ENCODE measurements around the gene PCBP3.
"Not testable (repeated sequence)": the region's sequence is repeated elsewhere in the genome, so short reads cannot be mapped to it uniquely, and the experiment has no call there.

The PCBP3 gene

DNA sequence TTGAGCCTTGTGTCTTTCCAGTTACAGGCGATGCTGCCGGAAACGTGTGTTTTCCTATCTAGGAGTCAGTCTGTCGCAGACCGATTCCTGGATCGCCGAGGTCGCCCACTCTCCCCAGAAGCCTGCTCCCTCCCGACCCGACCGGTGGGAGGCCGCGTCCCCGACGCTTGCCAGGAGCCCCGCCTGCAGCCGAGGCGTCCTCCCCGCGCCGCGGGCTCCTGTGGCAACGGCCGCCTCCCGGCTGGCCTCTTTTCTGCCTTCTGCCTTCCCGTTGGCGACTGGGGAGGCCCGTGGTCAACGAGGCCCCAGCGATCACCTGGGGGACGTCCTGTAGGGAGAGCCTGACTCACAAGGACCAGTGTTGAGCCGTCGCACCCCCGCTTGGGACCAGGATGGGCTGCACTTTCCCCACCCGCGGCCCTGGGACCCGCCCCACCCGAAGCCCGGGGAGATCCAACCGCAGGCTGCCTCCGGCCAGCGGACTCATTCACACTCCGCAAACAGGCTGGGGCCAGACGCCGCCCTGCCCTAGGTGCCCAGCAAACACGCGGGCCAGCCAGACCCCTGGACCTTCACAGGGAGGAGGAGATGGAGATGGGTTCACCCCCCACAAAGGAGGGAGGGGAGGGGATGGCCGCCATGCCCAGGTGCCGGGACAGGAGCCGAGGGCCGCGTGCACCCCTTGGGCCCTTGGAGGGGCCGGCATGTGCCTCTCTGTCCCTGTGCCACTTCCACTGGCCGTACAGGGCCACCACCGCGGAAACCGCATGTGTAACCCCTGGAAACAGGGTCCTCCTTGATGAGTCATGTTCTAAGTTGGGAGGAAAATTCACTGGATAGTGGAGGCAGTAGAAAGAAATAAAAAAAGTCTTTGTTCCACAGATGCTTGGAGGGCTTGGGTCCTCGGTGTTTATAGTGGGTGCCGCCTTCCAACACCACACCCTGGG lies 330.8 kb downstream of the PCBP3 start:
- DNase-seq (ENCODE audit: low read depth in 2 of 3, low spot score in 1 of 3) = no peak

DNA sequence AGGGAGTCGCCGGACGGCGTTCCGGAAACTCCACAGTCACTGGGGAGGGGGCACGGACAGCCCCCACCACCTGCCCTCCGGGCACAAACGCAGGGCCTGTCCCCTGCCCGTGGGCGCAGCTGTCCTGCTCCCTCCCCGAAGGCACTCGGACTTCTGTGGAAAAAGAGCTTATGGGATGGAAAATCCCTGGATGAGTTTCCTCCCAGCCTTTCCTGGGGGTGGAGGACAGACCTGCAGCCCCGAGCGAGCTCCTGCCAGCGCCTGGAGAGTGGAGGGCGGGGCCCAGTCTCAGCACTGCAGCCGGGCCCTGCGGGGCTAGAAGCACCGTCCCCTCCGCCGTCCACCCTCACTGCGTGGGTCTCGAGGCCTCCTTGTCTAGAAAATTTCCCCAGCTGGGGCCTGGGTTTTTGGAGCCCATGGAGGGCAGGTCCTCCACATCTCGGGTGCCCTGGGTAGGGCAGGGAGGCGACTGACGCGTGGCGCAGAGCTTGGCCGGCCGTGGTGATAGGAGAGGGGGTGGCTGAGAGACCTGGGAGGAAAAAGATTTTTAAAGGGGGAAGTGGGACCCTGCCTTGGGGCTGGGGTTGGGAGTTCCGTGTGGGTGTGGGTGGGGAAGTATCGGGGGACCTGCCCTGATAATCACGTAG lies 331.6 kb downstream of the PCBP3 start:
- DNase-seq (ENCODE audit: low read depth in 2 of 3, low spot score in 1 of 3) = no peak

DNA sequence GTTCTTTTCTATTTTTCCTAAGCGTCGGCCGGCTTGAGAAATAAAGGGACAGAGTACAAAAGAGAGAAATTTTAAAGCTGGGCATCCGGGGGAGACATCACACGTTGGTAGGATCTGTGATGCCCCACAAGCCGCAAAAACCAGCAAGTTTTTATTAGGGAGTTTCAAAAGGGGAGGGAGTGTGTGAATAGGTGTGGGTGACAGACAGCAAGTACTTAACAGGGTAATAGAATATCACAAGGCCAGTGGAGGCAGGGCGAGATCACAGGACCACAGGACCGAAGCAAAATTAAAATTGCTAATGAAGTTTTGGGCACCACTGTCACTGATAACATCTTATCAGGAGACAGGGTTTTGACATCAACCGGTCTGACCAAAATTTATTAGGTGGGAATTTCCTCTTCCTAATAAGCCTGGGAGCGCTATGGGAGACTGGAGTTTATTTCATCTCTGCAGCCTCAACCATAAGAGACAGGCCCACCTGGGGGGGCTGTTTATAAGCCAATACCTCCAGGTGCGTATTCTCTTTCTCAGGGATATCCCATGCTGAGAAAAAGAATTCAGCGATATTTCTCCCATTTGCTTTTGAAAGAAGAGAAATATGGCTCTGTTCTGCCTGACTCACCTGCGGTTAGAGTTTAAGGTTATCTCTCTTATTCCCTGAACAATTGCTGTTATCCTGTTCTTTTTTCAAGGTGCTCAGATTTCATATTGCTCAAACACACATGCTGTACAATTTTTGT lies 332.3 kb downstream of the PCBP3 start:
- DNase-seq (ENCODE audit: low read depth in 2 of 3, low spot score in 1 of 3) = not testable (repeated sequence)

DNA sequence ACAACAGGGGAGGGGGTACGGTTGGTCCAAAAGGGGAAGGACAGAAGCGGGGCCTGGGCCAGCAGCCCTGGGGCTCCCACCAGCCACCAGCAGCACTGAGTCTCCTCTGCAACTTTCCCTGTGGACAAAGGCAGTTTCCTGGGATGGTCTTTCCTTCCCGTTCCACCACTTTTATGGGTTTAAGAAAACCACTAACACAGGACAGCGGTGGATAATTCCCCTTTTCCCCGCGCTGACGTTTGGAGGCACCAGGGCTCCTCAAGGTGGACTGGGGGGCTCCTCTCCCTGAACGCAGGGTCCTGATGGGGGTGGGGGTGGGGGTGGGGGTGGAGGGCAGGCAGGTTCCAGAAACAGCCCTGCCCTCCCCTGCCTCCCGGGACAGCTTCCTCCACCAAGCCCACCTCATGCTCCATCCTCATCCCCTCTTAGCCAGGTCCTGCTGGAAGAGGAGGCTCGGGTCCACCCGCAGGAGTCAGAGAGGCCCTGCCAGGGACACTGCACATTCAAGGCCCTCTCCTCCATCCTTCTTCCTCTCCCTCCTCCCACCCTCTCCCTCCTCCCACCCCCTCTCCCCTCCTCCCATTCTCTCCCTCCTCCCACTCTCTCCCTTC lies 333.3 kb downstream of the PCBP3 start:
- no peak for DNase-seq (ENCODE audit: low read depth in 2 of 3, low spot score in 1 of 3)

DNA sequence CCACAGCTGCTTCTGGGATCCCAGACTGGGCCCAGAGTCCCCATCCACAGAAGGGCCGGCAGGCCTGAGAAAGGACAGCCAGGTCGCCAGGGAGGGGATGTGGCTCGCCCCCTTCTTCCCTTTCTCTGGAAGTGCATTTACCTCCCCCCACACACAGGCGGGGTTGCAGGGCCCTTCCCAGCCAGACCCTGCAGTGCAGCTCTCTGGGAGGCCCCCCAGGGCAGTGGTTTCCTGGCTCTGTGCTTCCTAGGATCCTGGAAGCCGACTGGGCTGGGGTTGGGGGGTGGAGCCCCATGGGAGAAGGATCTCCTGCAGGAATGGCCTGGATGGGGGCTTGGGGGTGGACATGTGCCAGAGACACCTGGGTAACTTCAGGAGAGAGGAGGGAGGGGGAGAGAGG lies 333.9 kb downstream of the PCBP3 start:
- DNase-seq (ENCODE audit: low read depth in 2 of 3, low spot score in 1 of 3) = no peak

DNA sequence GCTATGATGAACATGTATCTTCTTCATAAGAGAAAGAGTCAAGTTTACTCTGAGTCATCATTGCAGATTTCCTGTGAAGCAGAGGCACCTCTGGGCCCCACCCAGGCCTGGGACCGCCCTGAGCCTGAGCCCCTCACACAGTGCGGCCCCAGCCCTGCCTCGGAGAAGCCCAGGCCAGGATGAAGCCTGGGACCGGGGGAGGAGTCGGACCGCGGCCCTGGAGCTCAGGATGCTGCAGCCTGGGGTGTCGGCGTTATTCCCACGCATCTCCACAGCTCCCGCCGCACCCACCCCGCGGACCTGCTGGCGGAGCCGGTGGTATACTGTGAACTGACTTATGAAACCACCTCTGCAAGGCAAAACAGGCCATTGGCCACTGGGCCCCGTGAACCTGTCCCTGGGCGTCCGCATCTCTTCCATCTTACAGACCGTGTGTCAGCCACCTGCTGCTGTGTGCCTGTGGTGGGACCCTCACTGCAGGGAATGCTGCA lies 335.7 kb downstream of the PCBP3 start:
- no peak for DNase-seq (ENCODE audit: low read depth in 2 of 3, low spot score in 1 of 3)

DNA sequence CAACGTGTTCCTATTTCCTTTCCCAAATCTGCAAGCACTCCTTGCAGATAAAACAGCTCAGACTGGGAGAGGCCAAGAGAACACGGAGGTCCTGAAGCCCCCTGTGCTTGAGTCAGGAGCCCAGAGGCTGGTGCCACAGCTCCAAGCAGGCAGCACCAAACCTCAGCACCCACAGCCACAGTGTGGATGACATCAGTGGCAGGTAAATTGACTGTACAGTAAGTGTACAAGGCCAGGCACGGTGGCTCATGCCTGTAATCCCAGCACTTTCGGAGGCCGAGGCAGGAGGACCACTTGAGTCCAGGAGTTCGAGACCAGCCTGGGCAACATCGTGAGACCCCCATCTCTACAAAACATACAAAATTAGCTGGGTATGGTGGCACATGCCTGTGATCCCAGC lies 336.1 kb downstream of the PCBP3 start:
- DNase-seq (ENCODE audit: low read depth in 2 of 3, low spot score in 1 of 3) = no peak

DNA sequence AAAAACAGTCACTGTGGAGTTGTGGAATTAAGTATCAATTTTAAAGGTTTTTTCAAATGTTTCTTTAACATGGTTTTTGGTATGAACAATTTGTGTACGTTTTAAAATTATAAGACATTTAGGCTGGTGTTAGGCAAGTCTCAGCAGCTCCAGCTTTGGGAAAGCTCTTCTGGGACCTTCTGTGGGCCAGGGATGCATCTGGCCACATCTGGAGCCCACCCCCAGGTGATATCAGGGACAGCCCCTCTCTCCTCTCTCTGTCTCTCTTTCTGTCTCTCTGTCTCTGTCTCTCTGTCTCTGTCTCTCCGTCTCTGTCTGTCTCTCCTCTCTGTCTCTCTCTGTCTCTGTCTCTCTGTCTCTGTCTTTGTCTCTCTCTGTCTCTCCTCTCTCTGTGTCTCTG lies 336.7 kb downstream of the PCBP3 start:
- no peak for DNase-seq (ENCODE audit: low read depth in 2 of 3, low spot score in 1 of 3)

DNA sequence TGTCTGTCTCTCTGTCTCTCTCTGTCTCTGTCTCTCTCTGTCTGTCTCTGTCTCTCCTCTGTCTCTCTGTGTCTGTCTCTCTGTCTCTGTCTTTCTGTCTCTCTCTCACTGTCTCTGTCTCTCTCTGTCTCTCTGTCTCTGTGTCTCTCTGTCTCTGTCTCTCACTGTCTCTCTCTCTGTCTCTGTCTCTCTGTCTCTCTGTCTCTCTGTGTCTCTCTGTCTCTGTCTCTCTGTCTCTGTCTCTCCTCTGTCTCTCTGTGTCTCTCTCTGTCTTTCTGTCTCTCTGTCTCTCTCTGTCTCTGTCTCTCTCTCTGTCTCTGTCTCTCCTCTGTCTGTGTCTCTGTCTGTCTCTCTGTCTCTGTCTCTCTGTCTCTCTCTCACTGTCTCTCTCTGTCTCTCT lies 337.2 kb downstream of the PCBP3 start:
- no peak for DNase-seq (ENCODE audit: low read depth in 2 of 3, low spot score in 1 of 3)

DNA sequence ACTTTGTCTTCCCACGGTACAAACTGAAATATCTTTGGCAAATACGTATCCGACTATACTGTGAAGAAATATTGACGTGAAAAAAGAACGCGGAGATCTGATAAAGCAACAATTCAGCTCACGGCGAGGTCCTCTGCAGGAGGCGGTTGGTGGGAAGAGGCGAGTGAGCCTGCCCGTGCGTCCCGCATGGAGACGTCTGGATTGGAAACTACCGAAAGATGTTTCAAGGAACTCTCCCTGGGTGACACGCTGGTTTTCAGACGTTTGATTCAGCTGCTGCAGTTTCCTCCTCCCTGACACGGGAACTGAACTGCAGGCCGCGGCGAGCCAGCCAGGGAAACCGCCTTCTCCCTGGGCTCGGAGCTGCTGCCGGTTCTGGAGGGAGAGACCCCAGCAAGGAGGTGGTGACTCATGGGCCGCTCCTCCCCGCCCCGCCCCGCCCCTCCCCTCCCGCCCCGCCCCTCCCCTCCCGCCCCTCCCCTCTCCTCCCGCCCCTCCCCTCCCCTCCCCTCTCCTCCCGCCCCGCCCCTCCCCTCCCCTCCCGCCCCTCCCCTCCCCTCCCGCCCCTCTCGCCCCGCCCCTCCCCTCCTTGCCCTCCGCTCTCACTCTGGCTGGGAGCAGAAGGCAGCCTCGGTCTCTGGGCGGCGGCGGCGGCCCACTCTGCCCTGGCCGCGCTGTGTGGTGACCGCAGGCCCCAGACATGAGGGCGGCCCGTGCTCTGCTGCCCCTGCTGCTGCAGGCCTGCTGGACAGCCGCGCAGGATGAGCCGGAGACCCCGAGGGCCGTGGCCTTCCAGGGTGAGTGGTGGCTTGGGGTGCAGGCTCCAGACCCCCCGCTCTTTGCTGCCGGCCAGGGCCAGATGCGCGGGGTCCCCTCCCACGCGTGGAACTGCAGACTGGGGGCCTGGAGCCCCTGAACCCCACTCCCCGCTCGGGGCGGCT lies 337.9 kb downstream of the PCBP3 start, which contains the start of gene COL6A1:
TSS of gene COL6A1 (plus strand) at position 620 of the 941 bp plus-strand sequence. CDS start at position 701, 81 bp downstream.
- DNase-seq (ENCODE audit: low read depth in 2 of 3, low spot score in 1 of 3) = peak in 2 of 3 donors; percentile 24 to 26

DNA sequence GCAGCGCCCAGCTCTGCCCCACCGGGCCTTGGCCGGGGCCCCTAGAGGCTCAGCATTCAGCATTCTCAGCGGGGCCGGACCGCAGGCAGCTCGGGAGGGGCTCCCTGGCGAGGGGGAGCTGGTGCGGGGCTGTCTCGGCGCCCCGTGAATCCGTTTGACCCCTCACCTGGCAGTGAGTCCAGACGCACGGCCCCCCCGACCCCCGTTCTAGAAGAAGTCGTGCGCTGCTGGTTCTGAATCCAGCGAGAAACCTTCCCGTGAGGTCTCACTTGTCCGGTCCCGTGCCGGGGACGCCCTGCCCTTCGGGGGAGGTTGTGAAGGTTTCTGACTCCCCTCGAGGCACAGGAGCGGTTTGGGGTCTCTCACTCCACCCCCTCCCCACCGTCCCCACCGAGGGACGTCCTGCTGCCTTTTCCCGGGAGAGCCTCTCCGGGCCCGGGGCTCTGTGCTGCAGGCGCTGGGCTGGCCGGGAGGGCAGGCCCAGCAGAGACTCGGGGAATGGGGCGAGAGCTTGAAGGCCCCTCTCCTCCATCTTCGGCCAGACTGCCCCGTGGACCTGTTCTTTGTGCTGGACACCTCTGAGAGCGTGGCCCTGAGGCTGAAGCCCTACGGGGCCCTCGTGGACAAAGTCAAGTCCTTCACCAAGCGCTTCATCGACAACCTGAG lies 338.7 kb downstream of the PCBP3 start:
- DNase-seq (ENCODE audit: low read depth in 2 of 3, low spot score in 1 of 3) = no peak

DNA sequence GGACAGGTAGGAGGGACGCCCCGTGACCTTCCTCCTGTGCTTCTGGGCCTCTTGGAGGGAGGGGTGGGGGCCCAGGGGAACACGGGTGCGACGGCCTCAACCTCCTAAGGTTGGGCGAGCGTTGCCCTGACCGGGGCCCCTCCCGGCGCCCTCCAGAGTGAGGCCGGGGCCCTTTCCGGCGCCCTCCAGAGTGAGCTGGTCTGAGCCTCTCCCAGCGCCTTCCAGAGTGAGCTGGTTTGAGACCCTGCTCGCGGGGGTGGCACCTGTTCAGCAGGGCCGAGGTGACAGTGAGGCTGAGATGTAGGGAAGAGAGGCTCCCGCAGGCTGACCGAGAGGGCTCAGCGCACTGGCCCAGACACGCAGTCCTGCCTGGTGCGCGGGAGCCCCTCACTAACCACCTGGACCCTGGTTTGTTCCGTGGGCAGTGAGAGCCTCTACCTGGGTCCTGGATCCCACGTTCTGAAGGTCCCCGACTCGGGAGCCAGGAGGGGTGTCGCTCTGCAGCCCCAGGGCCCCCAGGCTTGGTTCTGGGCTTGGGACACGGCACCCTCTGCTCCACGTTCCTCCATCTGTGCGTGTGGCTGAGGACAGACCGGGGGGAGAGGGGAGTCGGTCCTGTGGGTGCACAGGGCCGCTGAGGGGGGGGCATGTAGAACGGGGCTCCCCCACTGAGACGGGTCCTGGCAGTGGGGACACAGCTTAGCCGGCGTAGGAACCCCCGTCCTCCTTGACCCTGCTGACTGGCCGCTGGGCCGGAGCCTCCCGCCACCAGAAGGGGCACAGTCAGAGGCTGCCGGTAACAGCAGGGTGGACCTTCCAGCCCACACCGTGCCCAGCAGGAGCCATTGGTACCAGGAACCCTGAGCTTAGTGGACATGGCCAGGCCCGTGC lies 339.5 kb downstream of the PCBP3 start:
- DNase-seq (ENCODE audit: low read depth in 2 of 3, low spot score in 1 of 3) = no peak

DNA sequence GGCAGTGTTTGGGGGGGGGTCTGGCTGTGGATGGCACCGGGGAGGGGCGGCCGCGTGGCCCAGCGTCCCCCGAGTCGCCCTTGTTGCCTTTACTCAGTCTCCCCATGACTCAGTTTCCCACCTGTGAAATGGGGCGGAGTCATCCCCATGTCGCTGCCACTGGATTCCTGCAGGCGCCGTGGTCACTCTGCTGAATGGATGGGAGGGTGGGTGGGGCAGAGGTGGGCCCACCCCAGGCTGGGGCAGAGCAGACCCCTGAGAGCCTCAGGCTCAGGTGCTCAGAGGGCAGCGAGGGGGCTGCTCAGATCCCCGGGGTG lies 340.1 kb downstream of the PCBP3 start:
- DNase-seq (ENCODE audit: low read depth in 2 of 3, low spot score in 1 of 3) = no peak

DNA sequence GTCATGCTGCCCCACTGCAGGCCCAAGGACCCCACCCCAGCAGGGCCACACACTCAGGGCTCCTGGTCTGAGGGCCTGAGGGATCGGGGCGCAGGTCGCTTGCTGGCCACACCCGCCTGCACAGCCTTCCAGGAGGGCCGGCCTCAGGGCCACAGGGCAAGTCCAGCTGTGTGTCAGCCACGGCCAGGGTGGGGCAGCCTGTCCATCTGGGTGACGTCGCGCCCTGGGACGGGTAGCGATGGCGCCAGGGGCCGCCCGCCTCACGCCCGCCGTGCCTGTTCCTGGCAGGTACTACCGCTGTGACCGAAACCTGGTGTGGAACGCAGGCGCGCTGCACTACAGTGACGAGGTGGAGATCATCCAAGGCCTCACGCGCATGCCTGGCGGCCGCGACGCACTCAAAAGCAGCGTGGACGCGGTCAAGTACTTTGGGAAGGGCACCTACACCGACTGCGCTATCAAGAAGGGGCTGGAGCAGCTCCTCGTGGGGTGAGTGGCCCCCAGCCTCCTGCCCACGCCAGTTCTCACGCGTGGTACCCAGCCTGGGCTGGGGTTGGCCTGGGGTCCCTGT lies 340.5 kb downstream of the PCBP3 start:
- DNase-seq (ENCODE audit: low read depth in 2 of 3, low spot score in 1 of 3) = no peak

DNA sequence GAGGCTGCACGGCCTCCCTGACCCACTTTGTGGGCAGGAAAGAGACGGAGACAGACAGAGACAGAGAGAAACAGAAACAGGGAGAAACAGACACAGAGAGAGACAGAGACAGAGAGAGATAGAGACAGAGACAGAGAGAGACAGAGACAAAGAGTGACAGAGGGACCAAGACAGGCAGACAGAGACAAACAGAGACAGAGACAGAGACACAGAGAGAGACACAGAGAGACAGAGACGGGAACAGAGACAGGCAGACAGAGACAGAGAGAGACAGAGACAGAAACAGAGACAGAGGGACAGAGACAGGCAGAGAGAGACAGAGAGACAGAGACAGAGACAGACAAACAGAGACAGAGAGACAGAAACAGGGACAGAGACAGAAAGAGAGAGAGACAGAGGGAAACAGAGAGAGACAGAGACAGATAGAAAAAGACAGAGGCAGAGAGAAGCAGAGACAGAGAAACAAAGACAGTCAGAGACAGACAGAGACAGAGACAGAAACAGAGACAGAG lies 341.1 kb downstream of the PCBP3 start:
- DNase-seq (ENCODE audit: low read depth in 2 of 3, low spot score in 1 of 3) = no peak

DNA sequence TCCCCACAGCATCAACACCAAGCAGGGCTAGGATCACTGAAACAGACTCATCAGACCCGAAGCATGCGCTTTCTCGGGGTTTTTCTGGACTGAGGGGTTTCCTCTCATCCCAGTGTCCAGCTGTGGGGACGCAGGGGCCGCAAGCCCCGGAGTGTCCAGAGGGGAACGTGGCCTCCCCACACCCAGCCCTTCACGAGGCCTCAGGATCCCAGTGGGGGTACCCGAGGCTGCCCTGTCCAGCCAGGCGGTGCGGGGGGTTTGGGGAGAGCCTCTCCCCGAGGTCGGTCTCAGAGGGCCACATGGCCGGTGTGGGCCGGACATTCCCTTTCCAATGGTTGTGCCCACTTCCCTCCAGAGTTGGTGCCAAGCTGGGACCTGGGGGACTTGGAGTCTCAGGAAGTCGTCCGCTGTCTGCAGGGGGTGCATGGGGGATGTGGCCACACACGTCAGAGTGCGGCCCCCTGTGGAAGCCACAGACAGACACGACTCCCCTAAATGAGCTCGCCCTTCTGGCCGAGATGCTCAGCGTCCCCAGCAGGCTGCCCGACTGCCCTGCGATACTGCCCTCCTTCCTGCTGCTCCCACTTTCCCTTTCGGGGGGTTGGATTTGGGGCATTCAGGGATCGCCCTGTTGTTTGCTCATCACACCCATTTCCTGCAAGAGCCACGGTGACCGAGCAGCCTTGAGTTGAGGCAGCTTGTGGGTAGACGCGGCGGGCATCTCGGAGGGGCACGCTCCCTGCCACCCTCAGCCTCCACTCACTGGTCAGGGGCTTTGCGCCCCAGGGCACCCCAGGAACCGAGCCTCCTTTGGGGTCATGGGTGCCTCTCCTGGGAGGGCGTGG lies 342.2 kb downstream of the PCBP3 start:
- no peak for DNase-seq (ENCODE audit: low read depth in 2 of 3, low spot score in 1 of 3)

Measured in stimulated activated CD4-positive, alpha-beta T cell treated with anti-CD3 and anti-CD28 coated beads, Interleukin-12 subunit alpha, Interleukin-12 subunit beta, amount 100 ng/mL, for 48 hours (primary cell).